ENCODE results near the gene SHOX.

- TF ChIP-seq POLR2A (IDR thresholded peaks at IDR 0.05) (no peak), CTCF (IDR thresholded peaks at IDR 0.05) (no peak)
These were observed 64.2 kb downstream of the SHOX start for GRCh38 chrX:694800-695199.
